Activated CD4-positive, alpha-beta T cell treated with anti-CD3 and anti-CD28 coated beads, Interleukin-10, Interleukin-2, amounts not matched to agents 100 ng/mL and 50 ng/mL, durations not matched to agents 16 hours and 8 hours (primary cell): ENCODE results near the gene AGK.

Experiments
- DNase-seq: peaks from one replicate; pipeline ENCODE4 v3.0.0-alpha.2; 2020

Gene AGK

DNA sequence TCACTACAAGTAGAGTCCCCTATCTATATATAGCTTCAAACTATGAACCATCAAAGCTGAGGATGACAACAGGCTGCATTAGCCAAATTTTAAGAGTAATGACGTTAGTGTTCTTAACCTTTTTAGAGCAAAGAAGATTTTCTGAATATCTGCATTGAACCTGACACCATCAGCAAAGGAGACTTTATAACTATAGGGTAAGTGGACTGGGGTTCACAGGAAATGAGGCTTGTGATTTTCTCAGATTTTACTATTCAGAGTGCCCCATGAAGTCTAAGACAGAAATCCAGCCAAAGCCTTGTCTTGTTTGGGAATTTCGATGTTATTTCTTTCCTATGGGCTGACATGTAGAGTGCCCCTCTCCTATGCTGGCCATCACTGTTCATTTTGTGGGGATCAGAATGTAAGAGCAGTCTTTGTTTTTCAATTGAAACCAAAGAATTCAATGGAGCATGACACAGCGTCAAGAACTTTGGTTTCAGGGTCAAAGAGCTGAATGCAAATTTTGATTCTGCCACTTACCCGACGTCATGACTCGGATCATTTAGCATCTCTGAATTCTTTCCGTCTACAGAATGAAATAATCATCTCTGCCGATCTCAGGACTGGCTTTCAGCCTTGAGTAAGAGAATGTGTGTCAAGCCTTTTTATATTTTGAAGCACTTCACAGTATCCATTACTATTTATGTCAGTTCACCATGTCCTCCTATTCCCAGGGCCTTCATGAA, 98.1 kb downstream of the AGK start:
- no peak for DNase-seq

GRCh38 chr7:141649865-141650634, 98.8 kb downstream of the AGK start:
- DNase-seq, result peak; percentile 43

DNA sequence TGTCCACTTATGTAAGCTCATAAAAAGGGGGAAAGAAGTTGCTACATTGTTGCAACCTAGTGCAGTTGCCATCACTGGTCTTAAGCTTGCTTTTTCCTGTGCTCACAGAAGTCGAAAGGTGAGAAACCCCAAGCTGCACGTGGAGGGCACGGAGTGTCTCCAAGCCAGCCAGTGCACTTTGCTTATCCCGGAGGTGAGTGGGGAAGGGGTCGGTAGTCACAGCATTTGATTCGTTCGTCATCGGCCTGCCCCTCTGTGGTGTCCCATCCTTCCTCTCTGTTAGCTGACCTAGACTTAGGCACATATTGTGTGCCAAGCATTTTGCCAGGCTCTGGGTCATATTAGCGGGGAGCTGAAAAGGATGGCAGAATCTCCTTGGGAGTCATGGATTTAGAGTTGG, 100.2 kb downstream of the AGK start:
- no peak for DNase-seq

DNA sequence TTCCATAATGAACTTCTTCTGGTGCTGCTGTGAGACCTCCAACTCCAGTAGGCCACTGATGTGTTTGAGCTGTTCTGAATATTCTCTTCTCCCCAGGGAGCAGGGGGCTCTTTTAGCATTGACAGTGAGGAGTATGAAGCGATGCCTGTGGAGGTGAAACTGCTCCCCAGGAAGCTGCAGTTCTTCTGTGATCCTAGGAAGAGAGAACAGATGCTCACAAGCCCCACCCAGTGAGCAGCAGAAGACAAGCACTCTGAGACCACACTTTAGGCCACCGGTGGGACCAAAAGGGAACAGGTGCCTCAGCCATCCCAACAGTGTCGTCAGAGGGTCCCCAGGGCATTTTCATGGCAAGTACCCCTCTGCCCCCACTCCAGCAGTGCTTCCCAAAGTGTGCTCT, 101.5 kb downstream of the AGK start:
- no peak for DNase-seq

DNA sequence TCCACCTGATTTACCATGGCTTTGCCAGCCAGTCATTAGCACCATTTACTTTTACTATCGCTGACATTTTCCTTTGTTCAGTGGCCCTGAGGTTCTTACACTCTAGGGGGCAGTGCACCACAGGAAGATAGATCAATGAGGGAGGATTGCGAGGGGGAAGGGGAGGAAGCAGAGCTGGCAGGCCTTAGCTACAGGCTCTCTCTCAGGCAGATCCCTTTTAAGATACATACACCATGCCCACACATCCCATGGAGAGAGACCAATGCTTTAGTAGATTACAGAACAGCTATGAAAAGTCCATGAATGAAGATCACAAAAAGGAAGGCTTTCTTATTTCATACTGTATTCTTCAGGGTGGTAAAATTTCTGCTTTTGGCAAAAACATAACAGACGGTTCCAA, 103.3 kb downstream of the AGK start:
- peak; percentile 74 for DNase-seq

GRCh38 chr7:141659501-141659900, 108.3 kb downstream of the AGK start:
- no peak for DNase-seq

DNA sequence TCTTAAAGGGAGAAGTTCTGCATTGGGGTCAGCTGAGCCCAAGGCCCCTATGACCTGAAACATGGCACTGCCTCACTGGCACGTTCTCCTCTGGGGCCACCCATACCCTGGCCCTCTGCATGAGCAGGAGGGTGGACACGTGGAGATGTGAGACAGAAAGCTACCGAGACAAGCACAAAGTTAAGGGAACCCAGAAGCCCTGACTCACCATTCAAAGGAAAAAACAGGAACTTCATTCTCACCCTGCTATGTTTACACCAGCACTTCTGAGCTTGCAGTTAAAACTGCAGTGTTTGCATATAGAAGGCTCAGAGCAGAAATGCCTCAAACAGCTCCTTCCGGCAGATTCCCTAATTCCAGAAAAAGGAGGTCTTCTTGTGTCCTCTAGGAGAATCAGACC, 109.0 kb downstream of the AGK start:
- no peak for DNase-seq

GRCh38 chr7:141663081-141663849, 112.1 kb downstream of the AGK start:
- DNase-seq, result no peak

- no peak for DNase-seq
Measured at GRCh38 chr7:141664450-141664849, 113.2 kb downstream of the AGK start.

DNA sequence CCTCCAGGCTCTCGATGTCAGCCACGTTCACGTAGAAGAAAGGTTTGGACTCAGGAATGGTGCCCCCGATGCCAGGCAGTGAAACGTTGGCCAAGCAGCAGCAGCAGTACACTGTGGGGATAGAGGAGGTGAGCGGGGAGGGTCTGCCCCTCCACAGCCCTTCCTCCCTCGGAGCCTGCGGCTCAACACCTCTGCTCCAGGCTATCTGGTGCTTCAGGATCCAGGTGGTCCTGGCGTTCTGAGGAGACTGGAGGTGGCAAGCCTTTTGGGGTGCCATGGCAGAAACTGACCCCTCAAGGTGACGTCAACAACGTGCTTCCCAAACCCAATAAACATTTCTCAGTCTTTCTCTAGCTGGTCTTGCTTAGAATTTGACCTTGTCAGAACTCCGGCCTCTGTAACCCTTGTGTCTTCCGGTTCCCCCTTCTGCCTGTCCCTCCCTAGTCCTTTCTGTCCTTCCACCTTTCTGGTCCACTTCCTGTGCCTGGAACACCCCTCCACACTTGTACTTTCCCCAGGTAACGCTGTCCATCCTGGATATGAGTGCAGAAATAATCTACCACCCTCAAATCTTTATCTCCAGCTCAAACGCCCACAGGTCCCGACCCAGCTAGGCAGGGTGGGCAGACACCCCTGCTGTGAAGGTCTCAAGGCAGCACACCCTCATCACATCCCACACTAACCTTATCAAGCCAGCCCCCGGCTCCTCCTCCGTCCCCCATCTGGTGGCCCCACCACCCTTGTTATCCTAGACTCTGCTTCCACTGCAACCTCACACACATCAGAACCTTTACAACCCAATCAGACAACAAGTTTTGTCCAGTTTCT, 114.2 kb downstream of the AGK start:
- no peak for DNase-seq

GRCh38 chr7:141666071-141666470, 114.9 kb downstream of the AGK start:
- DNase-seq, result no peak

- no peak for DNase-seq
Measured at GRCh38 chr7:141668853-141669252, 117.6 kb downstream of the AGK start.

DNA sequence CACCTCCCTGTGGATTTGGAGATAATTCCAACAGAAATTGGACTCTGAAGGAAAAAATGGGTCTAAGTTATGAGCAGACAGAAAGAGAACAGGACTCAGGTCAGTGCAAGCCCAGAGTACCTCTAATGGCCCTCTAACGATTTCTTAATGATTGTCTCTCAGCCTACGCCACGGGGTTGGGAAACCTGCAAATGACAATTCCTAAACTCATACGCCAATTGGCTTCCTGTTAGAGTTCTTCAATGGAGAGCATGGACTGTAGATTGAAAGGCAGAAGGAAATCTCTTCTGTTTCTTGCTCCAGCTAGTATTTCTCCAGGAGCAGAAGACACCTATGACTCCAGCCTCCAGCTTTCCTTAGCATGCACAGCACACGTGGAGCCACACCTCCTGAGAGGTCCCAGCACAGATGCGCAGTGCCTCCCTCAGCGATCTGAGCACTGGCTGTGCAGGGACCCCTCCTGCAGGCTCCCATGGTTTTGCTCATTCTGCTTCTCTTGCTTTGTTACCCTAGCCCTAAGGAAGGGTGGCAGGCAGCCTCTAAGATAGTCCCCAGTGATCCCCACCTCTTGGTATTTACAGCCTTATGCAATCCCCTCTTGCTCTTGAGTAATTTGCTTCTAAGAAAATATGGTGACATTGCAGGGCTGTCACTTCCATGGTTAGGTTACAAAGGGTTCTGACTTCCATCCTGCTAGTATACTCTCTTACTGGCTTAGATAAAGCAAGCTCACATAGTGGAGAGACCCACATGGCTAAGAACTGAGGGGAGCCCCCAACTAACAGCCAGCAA, 120.7 kb downstream of the AGK start:
- DNase-seq, result no peak

- no peak for DNase-seq
Measured at GRCh38 chr7:141673346-141673745, 122.1 kb downstream of the AGK start.

DNA sequence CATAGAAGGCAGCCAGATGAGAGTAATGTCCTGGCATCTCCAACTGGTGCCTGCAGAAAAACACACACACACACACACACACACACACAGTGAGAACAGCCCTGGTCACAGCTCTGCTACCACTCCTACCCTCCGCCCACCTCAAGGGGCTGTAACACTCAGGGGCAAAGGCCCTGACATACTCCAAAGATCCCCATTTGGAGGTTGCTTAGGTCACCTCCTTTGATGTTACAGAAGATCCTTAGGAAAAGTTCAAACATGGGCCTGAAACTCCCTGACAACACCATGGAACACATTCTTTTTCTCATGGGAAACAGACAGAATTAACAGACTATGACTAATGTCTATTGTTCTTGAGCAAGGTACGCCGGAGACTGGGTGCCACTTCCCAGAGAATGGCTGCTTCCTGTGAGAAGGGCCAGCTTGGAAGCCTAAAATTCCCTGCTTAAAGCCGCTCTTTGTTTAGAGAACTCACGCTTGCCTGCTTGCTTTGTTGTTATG, 123.0 kb downstream of the AGK start:
- no peak for DNase-seq

- DNase-seq, result no peak
Measured at GRCh38 chr7:141674702-141675101, 123.5 kb downstream of the AGK start.

DNA sequence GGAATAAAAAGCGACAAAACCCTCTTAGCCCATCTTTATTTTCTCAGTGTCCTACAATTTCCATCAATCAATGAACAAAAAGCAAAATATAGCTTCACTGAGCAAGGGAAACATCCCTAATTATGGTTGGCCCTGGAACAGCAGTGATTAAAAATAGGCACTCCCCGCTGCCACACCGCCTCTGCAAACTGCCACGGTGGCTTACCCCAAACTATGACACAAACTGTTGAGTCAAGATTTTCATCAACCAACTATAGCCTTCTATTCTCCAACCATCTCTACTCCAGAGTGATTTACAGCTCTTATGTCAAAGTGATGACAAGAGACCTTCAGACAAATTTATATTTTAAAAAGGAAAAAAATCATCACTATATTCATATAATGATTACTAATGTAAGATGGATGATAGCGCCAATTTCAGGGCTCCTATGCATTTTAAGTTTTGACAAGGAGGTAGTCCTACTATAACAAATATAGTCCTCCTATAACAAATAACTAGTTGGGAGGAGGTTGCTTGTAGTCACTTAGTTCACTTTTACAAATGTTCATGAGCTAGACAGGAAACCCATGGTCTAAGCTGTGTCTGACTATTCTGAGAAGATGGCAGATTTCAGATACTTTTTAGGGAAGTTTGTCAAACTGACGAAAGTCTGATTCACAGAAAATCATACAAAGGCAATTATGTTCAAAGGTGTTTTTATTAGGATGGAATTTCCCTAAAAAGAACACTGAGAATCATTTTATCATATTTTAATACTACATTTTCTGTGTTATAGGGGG, 124.4 kb downstream of the AGK start:
- peak; percentile 17 for DNase-seq

DNA sequence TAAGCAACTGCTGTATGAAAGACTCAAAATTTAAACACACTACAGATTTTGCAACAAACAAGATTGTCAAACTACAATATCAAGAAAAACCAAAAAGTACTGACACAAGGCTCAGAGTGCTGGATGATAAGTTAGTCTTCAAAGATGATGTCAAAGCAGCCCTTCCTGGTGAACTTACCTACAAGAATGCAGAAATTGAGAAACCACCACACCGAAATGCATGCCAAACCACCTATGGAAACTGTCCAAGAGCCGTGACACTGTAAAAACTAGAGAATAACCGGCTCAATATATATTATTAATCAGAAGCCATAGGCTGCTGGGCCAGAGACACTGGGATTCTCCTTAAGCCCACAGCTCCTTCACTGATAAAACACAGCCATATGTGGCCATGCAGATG, 125.4 kb downstream of the AGK start:
- DNase-seq, result no peak

GRCh38 chr7:141679014-141679413, 127.8 kb downstream of the AGK start:
- peak; percentile 60 for DNase-seq

- no peak for DNase-seq
Measured at GRCh38 chr7:141685285-141686023, 134.2 kb downstream of the AGK start.
